HG03342 (cell line): ENCODE data around the gene SEMA7A.
"Not testable (repeated sequence)": the region's sequence is repeated elsewhere in the genome, so short reads cannot be mapped to it uniquely, and the experiment has no call there.

ENCODE experiments used
- ATAC-seq: cut with Tn5 transposase; IDR thresholded peaks from one replicate; pipeline ENCODE4 v1.9.1; 2021; ENCODE audit warnings: mild to moderate bottlenecking, moderate library complexity; ENCODE audit not compliant: unreplicated experiment

SEMA7A gene, protein sequence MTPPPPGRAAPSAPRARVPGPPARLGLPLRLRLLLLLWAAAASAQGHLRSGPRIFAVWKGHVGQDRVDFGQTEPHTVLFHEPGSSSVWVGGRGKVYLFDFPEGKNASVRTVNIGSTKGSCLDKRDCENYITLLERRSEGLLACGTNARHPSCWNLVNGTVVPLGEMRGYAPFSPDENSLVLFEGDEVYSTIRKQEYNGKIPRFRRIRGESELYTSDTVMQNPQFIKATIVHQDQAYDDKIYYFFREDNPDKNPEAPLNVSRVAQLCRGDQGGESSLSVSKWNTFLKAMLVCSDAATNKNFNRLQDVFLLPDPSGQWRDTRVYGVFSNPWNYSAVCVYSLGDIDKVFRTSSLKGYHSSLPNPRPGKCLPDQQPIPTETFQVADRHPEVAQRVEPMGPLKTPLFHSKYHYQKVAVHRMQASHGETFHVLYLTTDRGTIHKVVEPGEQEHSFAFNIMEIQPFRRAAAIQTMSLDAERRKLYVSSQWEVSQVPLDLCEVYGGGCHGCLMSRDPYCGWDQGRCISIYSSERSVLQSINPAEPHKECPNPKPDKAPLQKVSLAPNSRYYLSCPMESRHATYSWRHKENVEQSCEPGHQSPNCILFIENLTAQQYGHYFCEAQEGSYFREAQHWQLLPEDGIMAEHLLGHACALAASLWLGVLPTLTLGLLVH

DNA sequence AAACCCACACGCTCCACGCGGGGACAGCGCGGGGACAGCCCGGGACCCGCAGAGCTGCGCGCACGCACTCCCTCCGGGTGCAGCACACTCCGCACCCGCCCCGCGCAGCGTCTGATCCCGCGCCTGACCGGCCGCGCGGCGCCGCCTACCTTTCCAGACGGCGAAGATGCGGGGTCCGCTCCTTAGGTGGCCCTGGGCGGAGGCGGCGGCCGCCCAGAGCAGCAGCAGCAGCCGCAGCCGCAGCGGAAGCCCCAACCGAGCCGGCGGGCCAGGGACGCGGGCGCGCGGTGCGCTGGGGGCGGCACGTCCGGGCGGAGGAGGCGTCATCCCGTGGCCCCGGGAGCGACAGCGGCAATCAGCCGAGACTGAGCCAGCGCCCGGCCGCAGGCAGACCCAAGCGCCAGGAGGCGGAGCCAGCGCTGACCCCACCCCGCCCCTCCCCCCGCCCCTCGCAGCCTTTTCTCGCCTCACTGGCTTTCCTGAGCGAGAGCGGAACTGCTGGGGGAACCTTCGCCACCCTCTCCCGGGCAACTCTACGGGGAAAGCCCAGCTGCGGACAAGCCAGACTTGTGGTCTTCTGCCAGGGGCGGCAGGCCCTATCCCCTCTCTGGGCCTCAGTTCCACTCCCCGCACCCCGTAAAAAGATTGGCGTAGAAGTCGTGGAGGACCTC, at the start of gene SEMA7A:
Gene SEMA7A (minus strand): TSS at position 367 of the 671 bp plus-strand sequence. CDS start 40 bp downstream, at position 327.
- no peak for ATAC-seq

DNA sequence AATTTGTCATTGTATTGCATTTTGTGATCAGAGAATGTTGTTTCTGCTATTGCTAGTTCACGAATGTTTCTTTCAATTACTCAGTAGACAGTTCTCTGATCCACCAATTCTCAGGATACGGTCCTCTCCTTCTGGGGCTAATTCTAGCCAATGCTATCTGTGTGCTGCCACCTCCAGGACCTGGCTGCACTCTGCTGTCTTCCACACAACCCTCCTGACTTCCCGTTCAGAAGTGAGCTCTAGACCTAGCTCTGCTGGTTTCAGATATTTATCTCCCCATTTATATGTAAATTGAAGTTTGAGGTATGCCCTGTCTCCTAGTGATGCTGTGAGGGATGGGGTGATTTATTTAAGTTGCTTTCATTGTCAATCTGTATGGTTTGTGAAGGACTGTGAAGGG, 48.9 kb upstream of the SEMA7A start:
- ATAC-seq: no peak

- ATAC-seq: not testable (repeated sequence)
Measured at GRCh38 chr15:74480364-74480763, 46.6 kb upstream of the SEMA7A start.

DNA sequence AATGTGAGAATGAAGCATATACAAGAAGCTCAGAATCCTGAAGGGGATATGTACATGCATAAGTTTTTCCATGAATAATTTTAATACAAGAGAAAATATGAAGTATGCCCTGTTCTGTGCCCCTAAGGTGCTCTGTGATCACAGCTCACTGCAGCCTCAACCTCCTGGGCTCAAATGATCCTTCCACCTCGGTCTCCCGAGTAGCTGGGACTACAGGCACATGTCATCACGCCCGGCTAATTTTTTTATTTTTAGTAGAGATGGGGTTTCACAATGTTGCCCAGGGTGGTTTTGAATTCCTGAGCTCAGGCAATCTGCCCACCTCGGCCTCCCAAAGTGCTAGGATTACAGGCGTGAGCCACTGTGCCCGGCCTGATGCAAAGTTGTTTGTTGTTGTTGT, 37.9 kb upstream of the SEMA7A start:
- ATAC-seq: not testable (repeated sequence)

DNA sequence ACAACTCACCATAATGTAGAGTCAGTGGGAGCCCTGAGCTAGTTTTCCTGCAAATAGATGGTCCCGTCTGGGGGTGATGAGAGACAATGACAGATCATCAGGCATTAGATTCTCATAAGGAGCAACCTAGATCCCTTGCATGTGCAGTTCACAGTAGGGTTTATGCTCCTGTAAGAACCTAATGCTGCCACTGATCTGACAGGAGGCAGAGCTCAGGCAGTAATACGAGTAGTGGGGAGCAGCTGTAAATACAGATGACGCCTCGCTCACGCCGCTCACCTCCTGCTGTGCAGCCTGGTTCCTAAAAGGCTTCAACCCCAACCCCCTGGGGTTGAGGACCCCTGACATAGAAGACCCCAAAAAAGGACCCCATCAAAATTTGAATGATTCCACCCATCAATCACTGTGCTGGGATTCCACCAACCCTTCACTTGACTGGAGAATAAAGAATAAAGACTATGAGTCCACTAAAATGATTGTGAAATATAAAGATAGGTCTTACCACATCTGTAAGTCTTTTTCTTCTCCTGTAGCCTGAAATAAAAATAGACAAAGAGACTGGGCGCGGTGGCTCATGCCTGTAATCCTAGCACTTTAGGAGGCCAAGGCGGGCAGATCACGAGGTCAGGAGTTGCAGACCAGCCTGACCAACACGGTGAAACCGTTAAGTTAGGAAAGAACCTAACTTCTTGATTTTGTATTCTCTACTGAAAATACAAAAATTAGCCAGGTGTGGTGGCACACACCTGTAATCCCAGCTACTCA, 37.1 kb upstream of the SEMA7A start:
- no peak for ATAC-seq

- no peak for ATAC-seq
Measured at GRCh38 chr15:74468341-74469032, 34.7 kb upstream of the SEMA7A start.

DNA sequence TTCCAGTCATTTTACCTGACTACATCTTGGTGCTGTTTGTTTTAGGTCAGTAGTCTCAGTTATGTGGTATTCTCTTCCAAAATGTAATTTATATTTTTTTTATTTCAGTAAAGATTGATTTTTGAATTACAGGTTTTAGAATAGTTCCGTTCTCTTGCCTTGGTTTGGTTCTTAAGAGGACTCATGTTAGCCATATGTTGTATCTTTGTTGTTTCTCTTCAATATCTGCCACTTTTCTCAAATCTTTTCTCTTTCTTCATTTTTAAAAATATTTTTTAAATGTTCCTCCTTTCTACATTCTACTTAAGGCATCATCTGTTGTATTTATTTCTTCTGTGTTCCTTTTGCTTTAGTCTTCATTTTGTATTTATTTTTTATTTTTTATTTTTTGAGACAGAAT, 32.8 kb upstream of the SEMA7A start:
- no peak for ATAC-seq

GRCh38 chr15:74464897-74465296, 31.1 kb upstream of the SEMA7A start:
- no peak for ATAC-seq

DNA sequence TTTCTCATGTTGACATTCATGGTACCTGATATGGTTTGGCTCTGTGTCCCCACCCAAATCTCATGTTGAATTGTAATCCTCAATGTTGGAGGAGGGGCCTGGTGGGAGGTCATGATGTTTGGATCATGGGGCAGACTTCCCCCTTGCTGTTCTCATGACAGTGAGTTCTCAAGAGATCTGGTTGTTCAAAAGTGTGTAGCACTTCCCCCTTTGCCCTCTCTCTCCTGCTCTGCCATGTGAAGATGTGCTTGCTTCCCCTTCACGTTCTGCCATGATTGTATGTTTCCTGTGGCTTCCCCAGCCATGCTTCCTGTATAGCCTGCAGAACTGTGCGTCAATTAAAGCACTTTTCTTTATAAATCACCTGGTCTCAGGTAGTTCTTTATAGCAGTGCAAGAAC, 30.5 kb upstream of the SEMA7A start:
- no peak for ATAC-seq

DNA sequence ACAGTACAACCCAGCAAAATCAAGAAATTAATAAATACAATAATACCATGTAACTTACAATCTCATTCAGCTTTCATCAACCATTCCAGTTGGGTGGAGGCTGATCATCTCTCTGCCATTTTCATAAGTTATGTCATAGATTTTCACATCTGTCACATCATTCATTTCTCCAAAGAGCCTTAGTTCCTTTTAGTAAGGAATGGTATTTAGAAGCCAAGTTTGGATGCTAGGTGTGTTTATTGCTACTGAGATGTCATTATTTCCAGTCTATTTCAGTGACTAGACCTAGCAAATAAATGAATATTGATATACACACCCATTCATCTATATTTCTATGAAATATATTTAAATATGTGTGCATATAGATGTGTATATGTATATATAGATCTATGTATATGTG, 29.9 kb upstream of the SEMA7A start:
- ATAC-seq: no peak

DNA sequence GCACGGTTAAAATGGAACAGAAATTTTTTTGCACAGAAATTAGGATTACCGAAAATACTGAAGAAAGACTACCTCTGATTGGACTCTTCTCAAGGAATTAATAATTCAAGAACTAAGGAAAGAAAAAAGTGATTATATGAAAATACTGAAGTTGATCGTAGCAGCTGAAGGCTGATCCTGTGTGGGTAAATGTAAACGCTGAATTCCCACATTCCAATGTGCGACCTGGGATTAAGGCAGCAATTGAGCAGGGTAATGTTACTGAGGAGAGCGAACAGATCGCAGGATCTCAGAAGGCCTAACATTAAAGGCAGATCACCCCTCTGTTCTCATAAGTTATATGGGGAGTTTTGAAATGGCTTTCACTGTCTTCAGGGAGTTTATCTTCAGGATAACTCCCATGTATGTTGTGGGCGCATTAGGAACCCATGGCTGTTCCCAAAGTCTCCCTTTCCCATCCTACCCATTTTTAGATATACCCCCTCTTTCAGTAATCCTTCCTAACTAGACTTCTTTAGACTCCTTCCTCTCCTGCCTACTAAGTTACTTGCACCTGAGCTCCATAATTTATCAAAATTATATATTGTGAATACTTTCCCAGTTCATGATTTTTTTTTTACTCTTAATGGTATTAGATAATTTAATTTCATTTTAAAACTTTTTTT, 28.2 kb upstream of the SEMA7A start:
- ATAC-seq: no peak

DNA sequence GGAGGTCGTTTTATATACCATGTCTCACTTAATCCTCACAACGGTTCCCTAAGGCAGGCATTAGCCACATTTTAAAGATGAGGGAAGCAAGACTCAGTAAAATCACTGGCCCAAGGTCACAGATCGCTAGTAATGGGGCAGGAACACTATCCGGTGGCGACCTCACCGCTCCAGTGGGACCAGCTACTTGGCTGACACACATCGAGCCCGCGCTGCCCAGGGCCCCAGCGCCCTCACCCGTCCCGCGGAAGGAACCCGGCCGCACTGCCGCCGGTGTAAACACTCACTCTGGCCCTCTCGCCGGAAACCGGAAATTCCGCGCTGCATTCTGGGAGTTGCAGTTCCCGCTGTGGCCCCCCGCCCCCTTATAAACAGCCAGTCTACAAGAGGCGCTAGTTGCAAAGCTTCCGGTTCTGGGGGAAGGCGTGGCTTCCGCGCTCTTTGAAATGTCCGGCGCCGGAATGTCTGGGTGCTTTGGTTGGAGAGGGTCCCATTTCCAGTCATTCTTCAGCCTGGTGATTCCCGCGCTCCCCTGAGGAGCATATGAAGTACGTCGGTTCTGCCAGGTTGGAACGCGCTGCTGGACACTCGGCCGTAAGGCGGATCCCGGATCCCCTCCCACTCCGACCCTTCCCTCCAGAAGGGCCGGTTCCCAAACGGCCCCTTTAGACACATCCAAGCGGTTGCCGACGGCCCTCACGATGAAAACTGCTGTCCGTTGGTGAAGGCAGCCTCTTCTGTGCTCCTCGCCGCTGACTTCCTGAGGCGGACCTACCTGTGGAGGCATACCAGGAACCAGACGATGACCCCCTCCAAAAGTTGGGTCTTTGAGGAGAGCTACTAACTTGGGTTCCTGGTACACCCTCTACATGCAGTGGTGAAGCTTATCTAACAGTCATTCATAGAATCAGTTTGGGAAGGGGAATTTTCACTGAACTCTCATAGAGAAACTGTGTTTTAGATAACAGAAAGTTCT, 27.4 kb upstream of the SEMA7A start, which contains the start of gene UBL7:
Gene UBL7 (minus strand): TSS at position 290 of the 976 bp plus-strand sequence. CDS start 2,293 bp downstream, outside the sequence.
- peak; percentile 84 for ATAC-seq

- no peak for ATAC-seq
Measured at GRCh38 chr15:74460298-74460697, 26.5 kb upstream of the SEMA7A start.

GRCh38 chr15:74459798-74460197, 26.0 kb upstream of the SEMA7A start:
- not testable (repeated sequence) for ATAC-seq

GRCh38 chr15:74458473-74458872, 24.7 kb upstream of the SEMA7A start:
- ATAC-seq: no peak

DNA sequence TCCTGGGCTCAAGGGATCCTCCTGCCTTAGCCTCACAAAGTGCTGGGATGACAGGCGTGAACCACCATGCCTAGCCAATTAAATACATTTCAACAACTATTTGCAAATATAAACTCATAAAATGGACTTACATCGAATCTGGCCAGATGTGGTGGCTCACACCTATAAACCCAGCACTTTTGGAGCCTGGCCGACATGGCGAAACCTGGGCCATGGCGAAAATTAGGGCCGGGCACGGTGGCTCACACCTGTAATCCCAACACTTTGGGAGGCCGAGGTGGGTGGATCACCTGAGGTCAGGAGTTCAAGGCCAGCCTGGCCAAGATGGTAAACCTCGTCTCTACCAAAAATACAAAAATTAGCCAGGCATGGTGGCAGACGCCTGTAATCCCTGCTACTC, 23.3 kb upstream of the SEMA7A start:
- ATAC-seq: not testable (repeated sequence)

DNA sequence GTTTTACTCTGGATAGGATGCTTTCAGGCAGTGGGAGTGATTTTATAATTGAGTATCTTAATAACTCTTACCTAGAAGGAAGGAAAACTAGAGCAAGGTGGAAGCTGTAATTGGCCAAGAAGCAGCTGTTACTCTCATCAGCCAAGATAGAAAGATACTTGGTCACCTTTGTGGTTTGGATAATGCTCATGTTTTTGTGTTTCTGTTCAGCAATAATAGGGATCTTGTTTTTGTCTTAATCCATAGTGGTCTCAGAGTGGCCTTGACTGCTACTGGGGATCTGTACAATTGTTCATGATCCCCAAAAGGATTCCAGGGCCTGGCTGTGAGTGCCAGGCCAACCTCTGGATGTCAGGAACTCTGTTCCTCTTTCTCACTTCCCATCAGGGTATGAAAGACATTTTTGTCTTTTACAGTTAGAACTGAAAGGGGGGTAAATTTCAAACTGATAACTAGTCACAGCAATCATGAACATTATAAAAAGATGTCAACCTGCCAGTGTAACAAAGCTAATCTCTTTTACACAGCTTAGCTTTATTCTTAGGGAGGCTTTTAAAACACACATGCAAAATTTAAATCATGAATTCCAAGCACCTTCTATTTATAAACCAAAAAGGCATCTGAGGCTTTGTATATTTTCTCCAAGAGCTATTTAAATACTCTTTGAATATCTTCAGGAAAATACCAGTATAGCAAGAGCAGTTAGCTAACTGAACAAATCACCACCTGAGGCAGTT, 21.2 kb upstream of the SEMA7A start:
- no peak for ATAC-seq
